GM12864 (cell line): Measurements from ENCODE around the gene TNS4.

Experiments used
- DNase-seq: peaks from one replicate; pipeline ENCODE4 v3.0.0-alpha.2; 2011; ENCODE audit warnings: low read depth
- H3K4me3 ChIP-seq: 2 replicates; pipeline ENCODE4 v1.5.1; 2011; ENCODE audit warnings: mild to moderate bottlenecking, low read depth, low read length, control low read depth
- CTCF ChIP-seq: IDR thresholded peaks from 2 replicates; pipeline ENCODE4 v1.5.1; 2011; ENCODE audit warnings: low read depth, mild to moderate bottlenecking, moderate library complexity, low read length, control low read depth, inconsistent platforms; ENCODE audit errors: missing control alignments

TNS4 gene

GRCh38 chr17:40519089-40519775 is 17.8 kb upstream of the TNS4 start:
- DNase-seq: no peak
- no peak overlapping the region for H3K4me3 ChIP-seq
- TF ChIP-seq CTCF: no peak

GRCh38 chr17:40518401-40519088 is 17.1 kb upstream of the TNS4 start:
- TF ChIP-seq CTCF: no peak
- no peak for DNase-seq
- no peak overlapping the region for H3K4me3 ChIP-seq

DNA sequence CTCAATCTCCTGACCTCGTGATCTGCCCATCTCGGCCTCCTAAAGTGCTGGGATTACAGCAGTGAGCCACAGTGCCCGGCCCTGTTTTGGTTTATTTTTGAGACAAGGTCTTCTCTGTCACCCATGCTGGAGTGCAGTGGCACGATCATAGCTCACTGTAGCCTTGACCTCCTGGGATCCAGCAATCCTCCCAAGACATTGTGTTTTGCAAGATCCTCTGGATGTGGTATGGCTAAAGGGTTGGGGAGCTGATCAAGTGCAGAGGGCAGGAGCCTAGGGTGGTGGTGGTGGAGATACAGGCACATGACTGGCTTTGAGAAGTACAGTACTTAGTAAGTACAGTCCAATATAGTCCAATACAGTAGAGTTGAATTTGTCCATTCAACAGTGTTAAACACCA is 16.6 kb upstream of the TNS4 start:
- H3K4me3 ChIP-seq: no peak overlapping the region
- no peak for TF ChIP-seq CTCF
- no peak for DNase-seq

DNA sequence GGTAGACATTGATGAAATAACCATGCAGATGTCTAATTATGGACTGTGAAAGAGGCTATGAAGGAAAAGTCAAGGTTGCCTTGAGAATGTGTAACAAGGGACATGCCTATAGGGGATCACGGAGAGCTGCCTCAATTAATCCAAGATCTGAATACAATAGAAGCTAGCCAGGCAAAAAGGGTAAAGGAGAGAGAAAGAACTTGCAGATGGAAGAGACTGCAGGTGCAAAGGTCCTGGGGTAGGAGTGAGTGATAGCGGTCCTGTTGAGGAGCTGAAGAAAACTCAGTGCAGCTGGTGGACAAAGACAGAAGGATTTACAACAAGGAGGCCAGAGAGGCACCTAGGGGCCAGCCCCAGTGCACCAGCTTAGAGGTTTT is 15.9 kb upstream of the TNS4 start:
- no peak for DNase-seq
- TF ChIP-seq CTCF: no peak
- H3K4me3 ChIP-seq: no peak overlapping the region

GRCh38 chr17:40516581-40517285 is 15.3 kb upstream of the TNS4 start:
- no peak for TF ChIP-seq CTCF
- peak; percentile 48 for DNase-seq
- no peak overlapping the region for H3K4me3 ChIP-seq

DNA sequence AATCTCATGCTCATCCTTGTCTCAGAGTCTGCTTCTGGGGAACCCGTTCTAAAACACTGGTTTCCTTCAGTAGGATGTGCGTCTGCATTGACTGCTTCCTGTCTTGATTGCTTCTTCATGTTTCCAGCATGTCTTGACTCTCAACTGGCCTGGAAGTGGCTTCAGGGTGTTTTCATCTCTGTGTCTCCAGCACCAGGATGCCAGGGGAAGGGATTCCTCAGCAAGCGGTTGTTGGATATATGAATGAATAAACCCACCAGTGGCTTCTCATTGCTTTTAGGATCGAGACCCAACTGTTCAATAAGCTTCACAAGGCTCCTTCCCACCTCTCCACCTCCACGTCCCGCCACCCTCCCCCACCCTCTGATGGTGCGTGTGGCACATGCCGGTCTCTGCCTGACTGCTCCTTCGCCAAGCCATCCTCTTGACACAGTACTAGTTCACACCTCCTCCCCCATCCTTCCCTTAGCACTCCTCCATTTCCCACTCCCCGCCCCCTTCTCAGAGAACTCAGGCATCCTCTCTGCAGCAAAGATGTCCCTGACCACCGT is 14.1 kb upstream of the TNS4 start:
- DNase-seq: no peak
- H3K4me3 ChIP-seq: no peak overlapping the region
- no peak for TF ChIP-seq CTCF
